ENCODE data around the gene HBE1. TPM values are rescaled to one million over a fixed set of nuclear protein-coding genes. Genes with fewer than 3 reads are reported as not detected.
"Not testable (repeated sequence)": the region's sequence is repeated elsewhere in the genome, so short reads cannot be mapped to it uniquely, and the experiment has no call there.

The HBE1 gene
- total RNA-seq (not detected), polyA plus RNA-seq (not detected)

GRCh38 chr11:5269715-5270147 is at the start of gene HBE1:
TSS of gene HBE1 (minus strand) at chr11:5269945. CDS start at chr11:5269890, 55 bp downstream.
- H3K4me1 ChIP-seq, result no peaks in the 10 kb centered on the region
- H3K27me3 ChIP-seq, result no peaks in the 10 kb centered on the region
- H3K27ac ChIP-seq, result no peak within 1 kb of the TSS
- H3K36me3 ChIP-seq, result no peaks in the 10 kb centered on the region
- DNase-seq, result no peak
- no peaks in the 10 kb centered on the region for H3K9me3 ChIP-seq
- WGBS, 2 donors, result 68 to 82% methylated on average over 4 of the region's 4 CpGs
- TF ChIP-seq CTCF (IDR thresholded peaks at IDR 0.05), result no peak
- TF ChIP-seq EP300 (IDR thresholded peaks at IDR 0.05), result no peak
- TF ChIP-seq POLR2A (IDR thresholded peaks at IDR 0.05), result no peak
- no peak for TF ChIP-seq POLR2AphosphoS5 (IDR thresholded peaks at IDR 0.05)
- no peak within 1 kb of the TSS for H3K4me3 ChIP-seq
- intact Hi-C loops (cut with DNase I), result no loop called here

- no peak for DNase-seq
- H3K36me3 ChIP-seq, result no peaks in the 10 kb centered on the region
- no peak overlapping the region for H3K27ac ChIP-seq
- TF ChIP-seq POLR2AphosphoS5 (IDR thresholded peaks at IDR 0.05), result no peak
- TF ChIP-seq CTCF (IDR thresholded peaks at IDR 0.05), result no peak
- no peak for TF ChIP-seq POLR2A (IDR thresholded peaks at IDR 0.05)
- TF ChIP-seq EP300 (IDR thresholded peaks at IDR 0.05), result no peak
- 41 to 68% methylated on average over 5 of the region's 5 CpGs for WGBS, 2 donors
- intact Hi-C loops (cut with DNase I), result no loop called here
- no peaks in the 10 kb centered on the region for H3K4me1 ChIP-seq
- H3K4me3 ChIP-seq, result no peak overlapping the region
- no peaks in the 10 kb centered on the region for H3K9me3 ChIP-seq
- H3K27me3 ChIP-seq, result no peaks in the 10 kb centered on the region
These were observed 47.5 kb upstream of the HBE1 start for GRCh38 chr11:5317292-5317691.

GRCh38 chr11:5313326-5314023 is 43.7 kb upstream of the HBE1 start:
- H3K36me3 ChIP-seq; H3K9me3 ChIP-seq; H3K4me3 ChIP-seq; H3K27me3 ChIP-seq; intact Hi-C loops (cut with DNase I); H3K27ac ChIP-seq; H3K4me1 ChIP-seq; DNase-seq: not testable (repeated sequence)
- WGBS, 2 donors, result 79 to 87% methylated on average over 3 of the region's 3 CpGs

- Histone ChIP-seq H3K27me3 (no peaks in the 10 kb centered on the region), H3K36me3 (no peaks in the 10 kb centered on the region), H3K9me3 (no peaks in the 10 kb centered on the region), H3K4me3 (no peak overlapping the region), H3K4me1 (no peaks in the 10 kb centered on the region), H3K27ac (no peak overlapping the region)
- intact Hi-C loops (cut with DNase I), result no loop called here
- TF ChIP-seq CTCF (IDR thresholded peaks at IDR 0.05), result no peak
- WGBS, 2 donors, result 95 to 96% methylated on average over 1 of the region's 1 CpG
- DNase-seq, result no peak
These were observed 40.7 kb upstream of the HBE1 start for GRCh38 chr11:5310423-5310822.

- H3K4me1 ChIP-seq, result no peaks in the 10 kb centered on the region
- no peaks in the 10 kb centered on the region for H3K36me3 ChIP-seq
- H3K27ac ChIP-seq, result no peak overlapping the region
- WGBS, 2 donors, result 19 to 75% methylated on average over 2 of the region's 2 CpGs
- intact Hi-C loops (cut with DNase I), result no loop called here
- DNase-seq, result no peak
- H3K9me3 ChIP-seq, result no peaks in the 10 kb centered on the region
- H3K4me3 ChIP-seq, result no peak overlapping the region
- TF ChIP-seq CTCF (IDR thresholded peaks at IDR 0.05) (no peak), EP300 (IDR thresholded peaks at IDR 0.05) (no peak), POLR2AphosphoS5 (IDR thresholded peaks at IDR 0.05) (no peak), POLR2A (IDR thresholded peaks at IDR 0.05) (no peak)
- H3K27me3 ChIP-seq, result no peaks in the 10 kb centered on the region
These were observed 37.7 kb upstream of the HBE1 start for GRCh38 chr11:5307256-5308019.

Measured in sigmoid colon (tissue), 7 donors.